Ishikawa (cell line): ENCODE measurements around the gene B3GAT2.

ENCODE experiments used
- CEBPB ChIP-seq: IDR thresholded peaks from 2 replicates; pipeline ENCODE4 v1.6.1; 2012
- CREB1 ChIP-seq: IDR thresholded peaks from 2 replicates; pipeline ENCODE4 v1.6.1; 2012; ENCODE audit warnings: low read depth
- EGR1 ChIP-seq: IDR thresholded peaks from 2 replicates; pipeline ENCODE4 v1.6.1; 2012
- EP300 ChIP-seq: IDR thresholded peaks from 2 replicates; pipeline ENCODE4 v1.6.1; 2012; ENCODE audit warnings: borderline replicate concordance
- FOXM1 ChIP-seq: IDR thresholded peaks from 2 replicates; pipeline ENCODE4 v1.6.1; 2012; ENCODE audit warnings: low read depth, borderline replicate concordance
- NFIC ChIP-seq: IDR thresholded peaks from 2 replicates; pipeline ENCODE4 v1.6.1; 2012
- RAD21 ChIP-seq: IDR thresholded peaks from 2 replicates; pipeline ENCODE4 v1.6.1; 2012; ENCODE audit warnings: low read depth
- REST ChIP-seq: IDR thresholded peaks from 2 replicates; pipeline ENCODE4 v1.6.1; 2012; ENCODE audit warnings: low read depth, mild to moderate bottlenecking
- TAF1 ChIP-seq: IDR thresholded peaks from 2 replicates; pipeline ENCODE4 v1.6.1; 2012; ENCODE audit warnings: low read depth, mild to moderate bottlenecking
- TCF12 ChIP-seq: IDR thresholded peaks from 2 replicates; pipeline ENCODE4 v1.6.1; 2012; ENCODE audit warnings: low read depth
- TEAD4 ChIP-seq: IDR thresholded peaks from 2 replicates; pipeline ENCODE4 v1.6.1; 2012
- USF1 ChIP-seq: IDR thresholded peaks from 2 replicates; pipeline ENCODE4 v1.6.1; 2012
- YY1 ChIP-seq: IDR thresholded peaks from 2 replicates; pipeline ENCODE4 v1.6.1; 2012; ENCODE audit warnings: low read depth
- ZBTB7A ChIP-seq: IDR thresholded peaks from 2 replicates; pipeline ENCODE4 v1.6.1; 2012; ENCODE audit warnings: low read depth
- TF ChIP-seq, protein P1 (sequence below): IDR thresholded peaks from 2 replicates; pipeline ENCODE4 v1.6.1; 2012

Gene B3GAT2

DNA sequence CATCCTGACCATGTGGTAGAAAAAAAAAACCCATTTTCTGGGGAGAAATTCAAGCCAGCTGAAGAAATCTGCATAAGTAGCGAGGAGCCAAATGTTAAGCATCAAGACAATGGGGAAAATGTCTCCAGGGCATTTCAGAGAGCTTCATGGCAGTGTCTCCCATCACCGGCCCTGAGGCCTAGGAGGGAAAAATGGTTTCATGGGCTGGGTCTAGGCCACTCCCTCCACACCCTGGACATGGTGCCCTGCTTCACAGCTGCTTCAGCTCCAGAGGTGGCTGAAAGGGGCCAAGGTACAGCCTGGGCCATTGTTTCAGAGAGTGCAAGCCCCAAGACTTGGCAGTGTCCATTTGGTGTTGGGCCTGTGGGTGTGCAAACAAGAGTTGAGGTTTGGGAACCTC lies 34.4 kb upstream of the B3GAT2 start:
- no peak for TF ChIP-seq YY1
- no peak for TF ChIP-seq ZBTB7A
- TF ChIP-seq TAF1: no peak
- TF ChIP-seq EP300: no peak
- no peak for TF ChIP-seq REST
- TF ChIP-seq, protein P1, sequence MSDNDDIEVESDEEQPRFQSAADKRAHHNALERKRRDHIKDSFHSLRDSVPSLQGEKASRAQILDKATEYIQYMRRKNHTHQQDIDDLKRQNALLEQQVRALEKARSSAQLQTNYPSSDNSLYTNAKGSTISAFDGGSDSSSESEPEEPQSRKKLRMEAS: no peak
- TF ChIP-seq TEAD4: no peak
- no peak for TF ChIP-seq FOXM1
- no peak for TF ChIP-seq TCF12

DNA sequence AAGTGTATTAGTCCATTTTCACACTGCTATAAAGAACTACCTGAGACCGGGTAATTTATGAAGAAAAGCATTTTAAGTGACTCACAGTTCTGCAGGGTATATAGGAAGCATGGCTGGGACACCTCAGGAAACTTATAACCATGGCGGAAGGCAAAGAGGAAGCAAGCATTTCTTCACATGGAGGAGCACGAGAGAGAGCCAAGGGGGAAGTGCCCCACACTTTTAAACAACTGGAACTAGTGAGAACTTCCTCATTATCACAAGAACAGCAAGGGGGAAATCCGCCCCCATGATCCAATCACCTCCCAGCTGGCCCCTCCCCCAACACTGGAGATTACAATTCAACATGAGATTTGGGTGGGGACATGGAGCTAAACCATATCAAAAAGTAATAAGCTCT lies 28.3 kb upstream of the B3GAT2 start:
- TF ChIP-seq ZBTB7A: no peak
- no peak for TF ChIP-seq TAF1
- no peak for TF ChIP-seq RAD21
- no peak for TF ChIP-seq NFIC
- TF ChIP-seq REST: no peak
- TF ChIP-seq EGR1: no peak
- no peak for TF ChIP-seq TEAD4
- no peak for TF ChIP-seq FOXM1
- no peak for TF ChIP-seq CEBPB
- no peak for TF ChIP-seq YY1
- TF ChIP-seq TCF12: no peak
- TF ChIP-seq, protein P1: no peak
- no peak for TF ChIP-seq CREB1

DNA sequence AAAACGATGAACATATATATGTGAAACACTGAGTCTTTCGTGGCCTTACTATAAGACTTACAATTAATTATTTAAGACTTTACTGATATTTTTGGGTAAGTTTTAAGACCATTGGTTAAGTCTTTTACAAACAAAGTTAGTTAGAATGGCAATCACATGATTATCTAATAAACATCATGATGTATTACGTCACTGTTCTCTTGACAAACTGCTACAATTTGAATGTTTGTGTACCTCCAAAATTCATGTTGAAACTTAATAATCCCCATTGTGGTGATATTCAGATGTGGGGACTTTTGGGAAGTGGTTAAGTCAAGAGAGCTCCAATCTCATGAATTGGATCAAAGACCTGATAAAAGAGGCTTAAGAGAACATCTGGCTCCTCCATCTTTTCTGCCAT lies 25.9 kb upstream of the B3GAT2 start:
- TF ChIP-seq NFIC: no peak

DNA sequence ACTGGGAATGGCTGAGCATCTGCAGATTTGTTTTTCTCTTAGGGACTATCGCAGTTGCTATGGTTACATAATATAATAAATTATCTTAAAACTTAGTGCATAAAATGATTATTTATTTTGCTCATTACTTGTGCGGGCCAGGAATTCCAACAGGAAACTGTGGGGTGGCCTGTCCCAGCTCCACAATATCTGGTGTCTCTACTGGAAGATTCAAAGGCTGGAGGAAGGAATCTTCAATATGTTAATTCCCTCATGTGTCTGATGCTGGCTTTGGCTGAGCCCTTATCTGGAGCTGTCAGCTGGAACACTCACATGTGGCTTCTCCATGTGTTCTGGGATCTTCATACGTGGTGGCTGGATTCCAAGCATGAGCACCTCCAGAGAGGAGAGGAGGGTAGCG lies 23.9 kb upstream of the B3GAT2 start:
- TF ChIP-seq RAD21: no peak
- TF ChIP-seq TAF1: no peak
- no peak for TF ChIP-seq TEAD4
- TF ChIP-seq TCF12: no peak

DNA sequence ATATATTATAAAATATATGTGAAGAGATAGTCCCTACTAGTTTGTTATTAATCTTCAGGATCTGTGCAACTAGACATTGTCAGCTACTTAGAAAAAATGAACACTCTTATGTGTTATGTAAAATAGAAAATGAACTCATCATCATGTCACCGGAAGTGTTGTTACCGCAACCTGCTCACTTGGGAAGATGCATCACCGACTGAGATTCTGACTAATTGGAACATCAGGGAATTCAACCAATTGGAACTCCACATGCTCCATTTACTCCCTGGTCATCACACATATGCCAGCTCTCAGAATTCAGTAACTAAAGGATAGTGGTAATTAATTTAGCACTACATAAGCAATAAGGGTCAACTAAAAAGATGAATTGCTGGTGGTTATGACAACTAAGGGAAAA lies 16.7 kb upstream of the B3GAT2 start:
- TF ChIP-seq CREB1 (no peak), ZBTB7A (no peak), USF1 (no peak), EGR1 (no peak), TCF12 (no peak), TAF1 (no peak), CEBPB (no peak), RAD21 (no peak)
- TF ChIP-seq, protein P1: no peak

DNA sequence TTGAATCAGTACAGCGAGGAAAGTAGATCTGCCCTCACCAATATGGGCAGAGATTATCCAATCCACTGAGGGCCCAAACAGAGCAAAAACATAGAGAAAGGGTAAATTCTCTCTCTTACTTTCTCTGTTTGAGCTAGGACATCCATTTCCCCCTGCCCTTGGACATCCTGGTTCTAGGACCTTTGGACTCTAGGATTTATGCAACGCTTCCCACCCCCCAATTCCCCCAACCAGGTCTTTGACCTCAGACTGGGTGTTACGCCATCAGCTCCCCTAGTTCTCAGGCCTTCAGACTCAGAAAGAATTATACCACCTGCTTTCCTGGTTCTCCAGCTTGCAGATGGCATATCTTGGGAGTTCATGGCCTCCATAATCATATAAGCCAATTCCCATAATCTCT lies 10.2 kb upstream of the B3GAT2 start:
- TF ChIP-seq YY1 (no peak), TEAD4 (no peak), NFIC (no peak), REST (no peak), TAF1 (no peak), EGR1 (no peak), EP300 (no peak), RAD21 (no peak), CREB1 (no peak), FOXM1 (no peak)
- TF ChIP-seq, protein P1: no peak
